SK-N-SH (cell line): ENCODE data around the gene TOMM40. TPM values are rescaled to one million over a fixed set of nuclear protein-coding genes. Genes with fewer than 3 reads are reported as not detected.

Experiments used
- CTCF ChIA-PET: fragments of 300-600, 350-600 bp; formaldehyde crosslinking; extraction: SDS; loops from one replicate; lab custom pipeline; 2021; lab: Yijun Ruan, JAX
- POLR2A ChIA-PET: fragments of 350-600 bp; sonication (Branson Sonifier 250); formaldehyde crosslinking; extraction: SDS; loops from one replicate; lab custom pipeline; 2020; ENCODE audit warnings: antibody characterized with exemption, inconsistent platforms; lab: Yijun Ruan, JAX
- DNase-seq: peaks from one replicate; pipeline ENCODE4 v3.0.0; 2012
- H2AFZ ChIP-seq: fragments of 200-600 bp; sonication (generic); 2 replicates; pipeline ENCODE4 v1.8.1; 2016; ENCODE audit warnings: antibody characterized with exemption, mild to moderate bottlenecking, low read depth
- H3F3A ChIP-seq: fragments of 200-600 bp; sonication (generic); replicated peaks from 2 replicates; pipeline ENCODE3; 2016; ENCODE audit warnings: antibody characterized with exemption, mild to moderate bottlenecking; ENCODE audit not compliant: insufficient read depth
- H3K27ac ChIP-seq, 2 experiments: fragments of 200-500 bp in 1 of 2; fragments of 200-600 bp in 1 of 2; sonication (Bioruptor generic) in 1 of 2; sonication (generic), shearing (Covaris generic) in 1 of 2; 2 replicates each; pipeline versions ENCODE4 v1.5.1 to v1.6.1; 2014 to 2016; ENCODE audit warnings: low read depth in 2 of 2, inconsistent platforms in 1 of 2, low read length in 1 of 2, mild to moderate bottlenecking in 1 of 2, mixed read lengths in 1 of 2
- H3K27me3 ChIP-seq: fragments of 200-600 bp; sonication (generic), shearing (Covaris generic); 2 replicates; pipeline ENCODE4 v1.6.1; 2016; ENCODE audit warnings: mixed run types; ENCODE audit not compliant: insufficient read depth
- H3K36me3 ChIP-seq, 2 experiments: fragments of 200-500 bp in 1 of 2; fragments of 200-600 bp in 1 of 2; sonication (Bioruptor generic) in 1 of 2; sonication (generic) in 1 of 2; replicated peaks in 1 of 2; 2 replicates each; pipeline versions ENCODE3 to v1.5.1; 2014 to 2016; ENCODE audit warnings: low read length in 1 of 2, mild to moderate bottlenecking in 1 of 2; ENCODE audit not compliant: insufficient read depth in 2 of 2, control insufficient read depth in 1 of 2
- H3K4me1 ChIP-seq, 2 experiments: fragments of 200-500 bp in 1 of 2; fragments of 200-600 bp in 1 of 2; sonication (Bioruptor generic) in 1 of 2; sonication (generic), shearing (Covaris generic) in 1 of 2; 2 replicates each; pipeline versions ENCODE4 v1.5.1 to v1.6.1; 2014 to 2016; ENCODE audit warnings: low read depth in 1 of 2, low read length in 1 of 2, mixed run types in 1 of 2; ENCODE audit not compliant: insufficient read depth in 2 of 2, control insufficient read depth in 1 of 2
- H3K4me2 ChIP-seq: fragments of 200-600 bp; sonication (generic), shearing (Covaris generic); 2 replicates; pipeline ENCODE4 v1.6.1; 2017; ENCODE audit warnings: mixed run types
- H3K4me3 ChIP-seq, 2 experiments: fragments of 200-500 bp in 1 of 2; fragments of 200-600 bp in 1 of 2; sonication (Bioruptor generic) in 1 of 2; sonication (generic), shearing (Covaris generic) in 1 of 2; 2 replicates each; pipeline versions ENCODE4 v1.5.1 to v1.8.1; 2014 to 2016; ENCODE audit warnings: low read depth in 2 of 2, inconsistent platforms in 1 of 2, low read length in 1 of 2, mild to moderate bottlenecking in 1 of 2, mixed read lengths in 1 of 2, moderate library complexity in 1 of 2
- H3K79me2 ChIP-seq: fragments of 200-600 bp; sonication (generic); 2 replicates; pipeline ENCODE4 v1.8.1; 2017; ENCODE audit warnings: mild to moderate bottlenecking; ENCODE audit not compliant: insufficient read depth
- H3K9ac ChIP-seq: fragments of 200-600 bp; sonication (generic); 2 replicates; pipeline ENCODE4 v1.6.1; 2017; ENCODE audit warnings: mixed run types
- H3K9me2 ChIP-seq: fragments of 200-600 bp; sonication (generic); 2 replicates; pipeline ENCODE4 v1.6.1; 2017; ENCODE audit warnings: mixed run types
- H3K9me3 ChIP-seq: fragments of 200-600 bp; sonication (generic); 2 replicates; pipeline ENCODE4 v1.6.1; 2017; ENCODE audit warnings: mixed run types, mild to moderate bottlenecking, moderate library complexity
- H4K20me1 ChIP-seq: fragments of 200-600 bp; sonication (generic); 2 replicates; pipeline ENCODE4 v1.6.1; 2017; ENCODE audit warnings: mild to moderate bottlenecking, mixed run types; ENCODE audit not compliant: insufficient read depth
- CTCF ChIP-seq: fragments of 200-600 bp; sonication (generic); IDR thresholded peaks from 2 replicates; pipeline ENCODE4 v1.6.1; 2017; ENCODE audit warnings: antibody characterized with exemption, mild to moderate bottlenecking, moderate library complexity
- EP300 ChIP-seq, 2 experiments: IDR thresholded peaks; 2 replicates each; pipeline versions ENCODE4 v1.4.0 to v1.6.1; 2012; ENCODE audit warnings: borderline replicate concordance in 1 of 2, low read depth in 1 of 2, low read length in 1 of 2
- EZH2phosphoT487 ChIP-seq: fragments of 200-600 bp; sonication (generic); IDR thresholded peaks from 2 replicates; pipeline ENCODE4 v1.6.1; 2017; ENCODE audit warnings: low read depth, mixed run types, mild to moderate bottlenecking, antibody characterized with exemption, moderate library complexity, borderline replicate concordance
- FOSL2 ChIP-seq: IDR thresholded peaks from 2 replicates; pipeline ENCODE4 v1.4.0; 2012; ENCODE audit warnings: low read depth, mild to moderate bottlenecking, moderate library complexity, borderline replicate concordance
- FOXM1 ChIP-seq: IDR thresholded peaks from 2 replicates; pipeline ENCODE4 v1.4.0; 2012; ENCODE audit warnings: low read depth, mild to moderate bottlenecking
- IRF3 ChIP-seq: fragments of 150-350 bp; IDR thresholded peaks from 2 replicates; pipeline ENCODE4 v1.6.1; 2016; ENCODE audit warnings: mild to moderate bottlenecking, low read depth, low read length
- JUND ChIP-seq: IDR thresholded peaks from 2 replicates; pipeline ENCODE4 v1.4.0; 2012
- PBX3 ChIP-seq: IDR thresholded peaks from 2 replicates; pipeline ENCODE4; 2012
- RCOR1 ChIP-seq: fragments of 150-350 bp; IDR thresholded peaks from 2 replicates; pipeline ENCODE4 v1.6.1; 2017; ENCODE audit warnings: antibody characterized with exemption, low read length
- REST ChIP-seq: IDR thresholded peaks from 2 replicates; pipeline ENCODE4 v1.6.1; 2012; ENCODE audit warnings: mild to moderate bottlenecking, low read depth, low read length, moderate library complexity
- SIN3A ChIP-seq: IDR thresholded peaks from 2 replicates; pipeline ENCODE4 v1.6.1; 2012; ENCODE audit warnings: low read depth, mild to moderate bottlenecking, low read length, moderate library complexity, borderline replicate concordance
- USF2 ChIP-seq: fragments of 150-350 bp; IDR thresholded peaks from 2 replicates; pipeline ENCODE4 v1.6.1; 2017; ENCODE audit warnings: antibody characterized with exemption, low read length, low read depth, borderline replicate concordance
- ZBTB33 ChIP-seq: IDR thresholded peaks from 2 replicates; pipeline ENCODE4 v1.4.0; 2012; ENCODE audit warnings: low read depth, borderline replicate concordance
- WGBS: methylation state at CpG from one replicate; pipeline ENCODE4 v1.1.6; 2017; ENCODE audit warnings: low lambda C conversion rate; 5-methylcytosine and 5-hydroxymethylcytosine counted together
- polyA plus RNA-seq, 3 experiments: library from polyadenylated mRNA; depleted of rRNA; stranded (reverse); fragments of >200 nt; gene quantifications; 2 replicates each; pipeline ENCODE4 v1.2.3, GENCODE V29; 2012

TOMM40 gene
- polyA plus RNA-seq, 1 of the 3 experiments (the other 2 are of a cell fraction): 78.9 TPM

GRCh38 chr19:44889830-44890365 is 1.2 kb upstream of the TOMM40 start (continued):
- TF ChIP-seq CTCF: no peak
- no peak for TF ChIP-seq FOSL2

GRCh38 chr19:44890366-44891015 is 563 bp upstream of the TOMM40 start:
- Histone ChIP-seq H3K9me3 (no peaks in the 10 kb centered on the region), H2AFZ (peak overlapping the region; percentile 77)
- CTCF ChIA-PET: interaction anchor here (0.5 to 1.8 kb wide), 7 partner anchors 14 to 557 kb away, joined by 3 to 5 read pairs (median 3); no protein-coding TSS in a partner anchor
- TF ChIP-seq CTCF (no peak), PBX3 (peak; percentile 37), SIN3A (peak; percentile 96), RCOR1 (no peak; the same call in 1 of the 2 replicates), ZBTB33 (peak; percentile 44; the same call in 1 of the 2 replicates), EP300 (IDR thresholded peaks at IDR 0.05; ENCODE audit: borderline replicate concordance in 1 of 2, low read depth in 1 of 2, low read length in 1 of 2) (peak; percentile 10 to 28; a peak in 1 of 4 replicates), REST (0 out of 2 replicates have a peak, but pooled peaks have one; percentile 15), FOSL2 (peak; percentile 47; the same call in 1 of the 2 replicates), EZH2phosphoT487 (no peak), JUND (no peak; the same call in 1 of the 2 replicates), IRF3 (peak; percentile 59; the same call in 1 of the 2 replicates), USF2 (no peak), FOXM1 (no peak)

More at GRCh38 chr19:44890366-44891015, 563 bp upstream of the TOMM40 start:
- no peaks in the 10 kb centered on the region for H3K9me2 ChIP-seq
- H3K4me3 ChIP-seq: peak overlapping the region; percentile 51 to 57
- peaks cover 17% of the 10 kb centered on the region for H3F3A ChIP-seq
- H4K20me1 ChIP-seq: no peaks in the 10 kb centered on the region
- POLR2A ChIA-PET: interaction anchor here (1.1 to 1.4 kb wide), 2 partner anchors 42 to 64 kb away, joined by 4 read pairs; partner anchors contain the start of gene CLPTM1
- H3K9ac ChIP-seq: peak overlapping the region; percentile 72
- 2% methylated on average over 40 of the region's 40 CpGs for WGBS
- peaks cover 42% of the 10 kb centered on the region for H3K79me2 ChIP-seq
- H3K36me3 ChIP-seq: peaks cover 9 to 32% of the 10 kb centered on the region in 2 experiments
- peak overlapping the region; percentile 81 for H3K4me2 ChIP-seq
- H3K27me3 ChIP-seq: no peaks in the 10 kb centered on the region
- peaks cover 8 to 21% of the 10 kb centered on the region in 2 experiments; a peak in 2 of 4 replicates for H3K4me1 ChIP-seq
- peak overlapping the region; percentile 92 to 93 for H3K27ac ChIP-seq
- peak; percentile 90 for DNase-seq
